HepG2 (cell line): ENCODE results near the gene SCMH1. TPM values are rescaled to one million over a fixed set of nuclear protein-coding genes. Genes with fewer than 3 reads are reported as not detected.

Experiments used
- ATAC-seq: fragments of 200-7000 bp; cut with Tn5 transposase; 3 replicates; pipeline ENCODE4 v1.9.1; 2020; ENCODE audit warnings: mild to moderate bottlenecking, moderate library complexity
- BruUV-seq: library from RNA; stranded (reverse); fragments of 400-500 nt; replicated peaks from 2 replicates; lab custom pipeline; 2021; lab: Mats Ljungman, UMichigan
- CTCF ChIA-PET: fragments of 300-600 bp; formaldehyde crosslinking; extraction: SDS; loops from one replicate; lab custom pipeline; 2021; ENCODE audit warnings: low total read pairs, inconsistent platforms, low intra/inter-chr PET ratio; lab: Yijun Ruan, JAX
- POLR2A ChIA-PET: fragments of 350-600 bp; sonication (Branson Sonifier 250); formaldehyde crosslinking; loops from one replicate; lab custom pipeline; 2020; ENCODE audit warnings: antibody characterized with exemption, inconsistent platforms; lab: Yijun Ruan, JAX
- DNase-seq: peaks from one replicate; pipeline ENCODE4 v3.0.0-alpha.2; 2015; ENCODE audit warnings: low spot score
- FAIRE-seq: peaks from 3 replicates; lab custom pipeline; 2011; peaks lifted over from hg19 to GRCh38; lab: Jason Lieb, UNC
- H2AFZ ChIP-seq: one replicate; pipeline ENCODE4 v1.6.1; 2011; ENCODE audit warnings: low read length, inconsistent platforms
- H3K27ac ChIP-seq: fragments of 300-600 bp; 3 replicates; pipeline ENCODE4 v1.8.0; 2011; ENCODE audit warnings: mixed run types, mild to moderate bottlenecking, mixed read lengths, low read length, inconsistent platforms; ENCODE audit not compliant: insufficient read depth; ENCODE audit errors: extremely low read length
- H3K27me3 ChIP-seq, 2 experiments: fragments of 200-600 bp in 1 of 2; 2 replicates in 1 of 2; 3 replicates in 1 of 2; pipeline versions ENCODE4 v1.6.0 to v1.8.0; 2011; ENCODE audit warnings: low read length in 2 of 2, mild to moderate bottlenecking in 2 of 2, moderate library complexity in 2 of 2, inconsistent platforms in 1 of 2; ENCODE audit not compliant: insufficient read depth in 2 of 2, control insufficient read depth in 1 of 2
- H3K36me3 ChIP-seq, 2 experiments: fragments of 200-600 bp in 1 of 2; replicated peaks in 1 of 2; 2 replicates in 1 of 2; 3 replicates in 1 of 2; pipeline versions ENCODE4 v1.5.1 to v1.8.0; 2011; ENCODE audit warnings: low read length in 2 of 2, inconsistent platforms in 1 of 2; ENCODE audit not compliant: insufficient read depth in 2 of 2, control insufficient read depth in 1 of 2
- H3K4me1 ChIP-seq: 2 replicates; pipeline ENCODE4 v1.5.1; 2012; ENCODE audit warnings: low read length, inconsistent platforms; ENCODE audit not compliant: insufficient read depth
- H3K4me2 ChIP-seq: 2 replicates; pipeline ENCODE4 v1.6.0; 2011; ENCODE audit warnings: low read depth, low read length, inconsistent platforms
- H3K4me3 ChIP-seq, 3 experiments: fragments of 200-600 bp in 1 of 3; sonication (generic), shearing (Covaris generic) in 1 of 3; replicated peaks in 1 of 3; 2 replicates each; pipeline ENCODE4 v1.5.1; 2011 to 2016; ENCODE audit warnings: low read length in 3 of 3, inconsistent platforms in 2 of 3, low read depth in 2 of 3, mild to moderate bottlenecking in 2 of 3, control low read depth in 1 of 3, mixed read lengths in 1 of 3; ENCODE audit not compliant: insufficient read depth in 1 of 3
- H3K79me2 ChIP-seq: one replicate; pipeline ENCODE4 v1.6.1; 2011; ENCODE audit warnings: low read length, inconsistent platforms; ENCODE audit not compliant: insufficient read depth
- H3K9ac ChIP-seq: 2 replicates; pipeline ENCODE4 v1.6.0; 2011; ENCODE audit warnings: mild to moderate bottlenecking, low read depth, low read length, inconsistent platforms; ENCODE audit not compliant: insufficient read depth
- H3K9me3 ChIP-seq: 2 replicates; pipeline ENCODE4 v1.5.1; 2012; ENCODE audit warnings: mild to moderate bottlenecking, low read length
- H4K20me1 ChIP-seq: 2 replicates; pipeline ENCODE4 v1.6.0; 2011; ENCODE audit warnings: inconsistent platforms, mild to moderate bottlenecking, low read length, moderate library complexity; ENCODE audit not compliant: insufficient read depth
- ATF2 ChIP-seq: sonication (generic); formaldehyde crosslinking; IDR thresholded peaks from 2 replicates; pipeline ENCODE4 v1.4.0; 2020; ENCODE audit warnings: missing genetic modification reagents
- BATF2 ChIP-seq: sonication (generic); formaldehyde crosslinking; IDR thresholded peaks from 2 replicates; pipeline ENCODE4 v1.8.0; 2022; ENCODE audit warnings: mild to moderate bottlenecking, missing genetic modification reagents, moderate library complexity
- RARA ChIP-seq: IDR thresholded peaks from 2 replicates; pipeline ENCODE4 v1.6.1; 2016; ENCODE audit warnings: missing genetic modification reagents, missing compliant biosample characterization
- RFX5 ChIP-seq: IDR thresholded peaks from 2 replicates; pipeline ENCODE4 v1.6.1; 2011; ENCODE audit warnings: low read depth, low read length, improper control_type of control experiment
- SCMH1 ChIP-seq: sonication (generic); formaldehyde crosslinking; IDR thresholded peaks from 2 replicates; pipeline ENCODE4 v1.9.0; 2021; ENCODE audit warnings: missing genetic modification reagents, mild to moderate bottlenecking, borderline replicate concordance
- ZNF558 ChIP-seq: sonication (generic); formaldehyde crosslinking; IDR thresholded peaks from 2 replicates; pipeline ENCODE4 v1.9.0; 2022; ENCODE audit warnings: mild to moderate bottlenecking, missing genetic modification reagents, borderline replicate concordance
- WGBS: methylation state at CpG from one replicate; pipeline ENCODE4 v1.1.6; 2017; ENCODE audit warnings: low lambda C conversion rate; 5-methylcytosine and 5-hydroxymethylcytosine counted together
- in situ Hi-C: cut with HindIII; loops from 2 replicates; pipeline ENCODE4 v1.10.0; 2017; ENCODE audit warnings: low pct_unique_long_range_greater_than_20kb; ENCODE audit not compliant: extremely low pct_ligation_motif_present
- intact Hi-C: fragments of 100-400 bp; cut with micrococcal nuclease; formaldehyde crosslinking; loops from one replicate; pipeline ENCODE4 v1.10.0; 2022; ENCODE audit not compliant: unreplicated experiment
- polyA plus RNA-seq, 8 experiments: library from polyadenylated mRNA; depleted of rRNA in 3 of 8; stranded (reverse) in 7 of 8; unstranded in 1 of 8; fragments of >200 nt; fragmentation: Illumina TruSeq in 4 of 8; extraction: Trizol in 4 of 8; gene quantifications; 2 replicates each; pipeline versions ENCODE4 v1.2.1 to v1.2.3, GENCODE V29; 2011 to 2016; ENCODE audit warnings: low read depth in 4 of 8, missing spikeins in 1 of 8, mixed read lengths in 1 of 8; ENCODE audit not compliant: insufficient read depth in 1 of 8
- total RNA-seq, 5 experiments: library from RNA; depleted of rRNA; stranded (reverse); fragments of >200 nt; fragmentation: Illumina TruSeq; extraction: Trizol; gene quantifications; 2 replicates each; pipeline ENCODE4 v1.2.3, GENCODE V29; 2016; ENCODE audit warnings: low read depth in 1 of 5
- TF ChIP-seq, protein P1 (sequence below): sonication (generic); formaldehyde crosslinking; IDR thresholded peaks from 2 replicates; pipeline ENCODE4 v1.4.0; 2020; ENCODE audit warnings: missing genetic modification reagents, mild to moderate bottlenecking, borderline replicate concordance

The SCMH1 gene
- total and polyA plus RNA-seq, 2 of the 13 experiments (the other 11 are each of a cell fraction or from before 2014, with no cell fraction given), result 41.8 to 52.6 TPM

DNA sequence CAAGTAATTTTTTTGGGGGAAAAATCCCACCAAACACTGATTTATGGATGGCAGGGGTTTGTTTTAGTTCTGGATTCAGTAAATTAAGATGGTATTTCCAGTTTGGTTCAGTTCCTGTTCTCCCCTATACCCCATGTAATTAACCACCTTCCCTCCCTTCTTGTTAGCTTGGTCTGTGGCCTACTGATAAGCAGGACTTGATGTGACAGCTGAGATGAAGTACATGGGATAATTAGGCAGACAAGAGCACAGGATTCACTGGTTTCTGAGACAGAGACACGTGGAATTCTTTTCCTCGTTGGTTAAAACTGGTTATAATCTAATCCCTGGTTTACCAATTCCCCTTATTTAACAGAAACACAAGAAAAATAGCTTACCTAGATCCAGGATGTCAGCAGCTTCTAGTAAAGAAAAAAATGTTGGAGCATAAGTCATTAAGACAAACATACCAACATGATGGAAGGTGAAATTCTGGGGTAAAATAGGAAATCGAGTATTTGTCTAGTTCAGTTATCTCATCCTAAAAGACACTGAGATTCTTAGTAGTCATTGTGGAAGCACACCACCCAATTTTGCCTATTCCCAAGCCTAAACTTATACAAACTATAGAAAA, 81.5 kb downstream of the SCMH1 start:
- ATAC-seq, result no peak
- in situ Hi-C loops, result no loop called here
- 95% methylated on average over 3 of the region's 3 CpGs for WGBS
- no peak for FAIRE-seq
- DNase-seq, result no peak
- no peak overlapping the region for H3K9ac ChIP-seq
- H3K27me3 ChIP-seq, result no peaks in the 10 kb centered on the region
- no peak overlapping the region for H3K4me2 ChIP-seq
- CTCF ChIA-PET, result no interaction called here
- H3K9me3 ChIP-seq, result no peaks in the 10 kb centered on the region
- POLR2A ChIA-PET, result no interaction called here
- H4K20me1 ChIP-seq, result no peaks in the 10 kb centered on the region
- no peaks in the 10 kb centered on the region for H3K79me2 ChIP-seq
- no peak overlapping the region for H3K4me3 ChIP-seq
- no peak overlapping the region for H3K27ac ChIP-seq
- intact Hi-C loops, result no loop called here
- no peak overlapping the region for H2AFZ ChIP-seq
- TF ChIP-seq RARA (CRISPR knock-in tag), result no peak
- TF ChIP-seq RFX5, result no peak
- TF ChIP-seq, protein P1, sequence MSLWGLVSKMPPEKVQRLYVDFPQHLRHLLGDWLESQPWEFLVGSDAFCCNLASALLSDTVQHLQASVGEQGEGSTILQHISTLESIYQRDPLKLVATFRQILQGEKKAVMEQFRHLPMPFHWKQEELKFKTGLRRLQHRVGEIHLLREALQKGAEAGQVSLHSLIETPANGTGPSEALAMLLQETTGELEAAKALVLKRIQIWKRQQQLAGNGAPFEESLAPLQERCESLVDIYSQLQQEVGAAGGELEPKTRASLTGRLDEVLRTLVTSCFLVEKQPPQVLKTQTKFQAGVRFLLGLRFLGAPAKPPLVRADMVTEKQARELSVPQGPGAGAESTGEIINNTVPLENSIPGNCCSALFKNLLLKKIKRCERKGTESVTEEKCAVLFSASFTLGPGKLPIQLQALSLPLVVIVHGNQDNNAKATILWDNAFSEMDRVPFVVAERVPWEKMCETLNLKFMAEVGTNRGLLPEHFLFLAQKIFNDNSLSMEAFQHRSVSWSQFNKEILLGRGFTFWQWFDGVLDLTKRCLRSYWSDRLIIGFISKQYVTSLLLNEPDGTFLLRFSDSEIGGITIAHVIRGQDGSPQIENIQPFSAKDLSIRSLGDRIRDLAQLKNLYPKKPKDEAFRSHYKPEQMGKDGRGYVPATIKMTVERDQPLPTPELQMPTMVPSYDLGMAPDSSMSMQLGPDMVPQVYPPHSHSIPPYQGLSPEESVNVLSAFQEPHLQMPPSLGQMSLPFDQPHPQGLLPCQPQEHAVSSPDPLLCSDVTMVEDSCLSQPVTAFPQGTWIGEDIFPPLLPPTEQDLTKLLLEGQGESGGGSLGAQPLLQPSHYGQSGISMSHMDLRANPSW, result no peak
- TF ChIP-seq ZNF558 (CRISPR knock-in tag), result no peak
- TF ChIP-seq SCMH1 (CRISPR knock-in tag), result no peak
- no peak for TF ChIP-seq ATF2
- no peak for TF ChIP-seq BATF2 (CRISPR knock-in tag)
- H3K4me1 ChIP-seq, result no peaks in the 10 kb centered on the region
- no TSS peak for BruUV-seq
- peaks cover 9 to 17% of the 10 kb centered on the region in 2 experiments for H3K36me3 ChIP-seq
